Epithelial cell of proximal tubule (primary cell): ENCODE results near the gene IQCH. TPM values are rescaled to one million over a fixed set of nuclear protein-coding genes. Genes with fewer than 3 reads are reported as not detected.

Experiments used
- DNase-seq: peaks from one replicate; pipeline ENCODE4 v3.0.0-alpha.2; 2011; ENCODE audit warnings: low read depth
- H3K4me3 ChIP-seq: 2 replicates; pipeline ENCODE4 v1.5.1; 2011; ENCODE audit warnings: low read depth, mild to moderate bottlenecking, low read length
- CTCF ChIP-seq: conservative IDR thresholded peaks from 2 replicates; pipeline ENCODE4 v1.5.1; 2012; ENCODE audit warnings: low read depth, mild to moderate bottlenecking, low read length
- total RNA-seq: library from RNA; depleted of rRNA; stranded (reverse); fragments of >200 nt; gene quantifications from 2 replicates; pipeline ENCODE4 v1.2.3, GENCODE V29; 2015

Gene IQCH
- total RNA-seq, 1 donor from 2014 or later, result 0.92 TPM

- TF ChIP-seq CTCF, result no peak
- no peak overlapping the region for H3K4me3 ChIP-seq
- no peak for DNase-seq
These were observed 37.7 kb upstream of the IQCH start for GRCh38 chr15:67216859-67217258.

GRCh38 chr15:67218428-67218827, 36.2 kb upstream of the IQCH start:
- no peak for DNase-seq
- no peak overlapping the region for H3K4me3 ChIP-seq
- TF ChIP-seq CTCF, result no peak

- H3K4me3 ChIP-seq, result no peak overlapping the region
- DNase-seq, result no peak
- no peak for TF ChIP-seq CTCF
These were observed 35.3 kb upstream of the IQCH start for GRCh38 chr15:67219288-67219687.

- no peak for DNase-seq
- no peak for TF ChIP-seq CTCF
- H3K4me3 ChIP-seq, result no peak overlapping the region
These were observed 29.7 kb upstream of the IQCH start for GRCh38 chr15:67224889-67225288.

- no peak for TF ChIP-seq CTCF
- no peak overlapping the region for H3K4me3 ChIP-seq
- no peak for DNase-seq
These were observed 29.2 kb upstream of the IQCH start for GRCh38 chr15:67225336-67225735.

- DNase-seq, result no peak
- no peak for TF ChIP-seq CTCF
- no peak overlapping the region for H3K4me3 ChIP-seq
These were observed 27.2 kb upstream of the IQCH start for GRCh38 chr15:67227431-67227830.

- DNase-seq, result no peak
- no peak overlapping the region for H3K4me3 ChIP-seq
- no peak for TF ChIP-seq CTCF
These were observed 26.7 kb upstream of the IQCH start for GRCh38 chr15:67227846-67228245.
